A549 (cell line): ENCODE measurements around the gene DHRS11. TPM values are rescaled to one million over a fixed set of nuclear protein-coding genes. Genes with fewer than 3 reads are reported as not detected.
A peak's percentile ranks its signal among the peaks of the same experiment; 100 is the strongest.

ENCODE experiments used
- ATAC-seq, 2 experiments: fragments of 200-7000 bp in 1 of 2; fragments of >200 bp in 1 of 2; cut with Nextera tagmentation in 1 of 2; cut with Tn5 transposase in 1 of 2; 3 replicates each; pipeline versions ENCODE4 v1.8.0 to v1.9.1; 2018 to 2020; ENCODE audit warnings: mild to moderate bottlenecking in 1 of 2, moderate library complexity in 1 of 2
- CTCF ChIA-PET: fragments of 300-600 bp; sonication (Branson Sonifier 250); formaldehyde crosslinking; extraction: SDS; loops from one replicate; lab custom pipeline; 2021; ENCODE audit warnings: antibody characterized with exemption, inconsistent platforms; lab: Yijun Ruan, JAX
- POLR2A ChIA-PET: fragments of 350-600 bp; formaldehyde crosslinking; extraction: SDS; loops from one replicate; lab custom pipeline; 2021; ENCODE audit warnings: antibody characterized with exemption, inconsistent platforms; lab: Yijun Ruan, JAX
- DNase-seq, 2 experiments: peaks; one replicate each; pipeline versions ENCODE4 v3.0.0 to v3.0.0-alpha.2; 2011 to 2016; ENCODE audit warnings: low read depth in 1 of 2, low spot score in 1 of 2
- FAIRE-seq: peaks from 2 replicates; lab custom pipeline; 2011; peaks lifted over from hg19 to GRCh38; lab: Jason Lieb, UNC
- H3K27ac ChIP-seq, 2 experiments: fragments of >200 bp; sonication (Bioruptor Twin); formaldehyde crosslinking; 3 replicates each; pipeline ENCODE4 v1.5.1; 2016 to 2017
- H3K4me1 ChIP-seq: fragments of >200 bp; sonication (Bioruptor Twin); formaldehyde crosslinking; 3 replicates; pipeline ENCODE4 v1.6.1; 2016
- H3K4me2 ChIP-seq: fragments of >200 bp; sonication (Bioruptor Twin); formaldehyde crosslinking; 3 replicates; pipeline ENCODE4 v1.6.1; 2016
- H3K4me3 ChIP-seq: fragments of >200 bp; sonication (Bioruptor Twin); formaldehyde crosslinking; 3 replicates; pipeline ENCODE4 v1.5.1; 2016
- H3K9me3 ChIP-seq: fragments of >200 bp; sonication (Bioruptor Twin); formaldehyde crosslinking; 3 replicates; pipeline ENCODE4 v1.6.1; 2016
- ATOH8 ChIP-seq: fragments of 250-450 bp; sonication (Bioruptor Pico); IDR thresholded peaks from 2 replicates; pipeline ENCODE4 v1.5.0; 2020; ENCODE audit warnings: low read depth, mild to moderate bottlenecking, moderate library complexity
- BHLHE40 ChIP-seq: IDR thresholded peaks from 2 replicates; pipeline ENCODE4 v1.6.1; 2012; ENCODE audit warnings: low read depth, low read length, inconsistent platforms
- GATA3 ChIP-seq: IDR thresholded peaks from 2 replicates; pipeline ENCODE4 v1.6.1; 2012; ENCODE audit warnings: borderline replicate concordance
- HMGXB4 ChIP-seq: fragments of 250-450 bp; sonication (Bioruptor Pico); IDR thresholded peaks from 2 replicates; pipeline ENCODE4 v1.5.0; 2021; ENCODE audit warnings: mild to moderate bottlenecking, moderate library complexity, borderline replicate concordance
- HOXB13 ChIP-seq: fragments of 250-450 bp; sonication (Bioruptor Pico); IDR thresholded peaks from 2 replicates; pipeline ENCODE4 v1.5.0; 2020; ENCODE audit warnings: low read depth, mild to moderate bottlenecking, moderate library complexity
- JUN ChIP-seq, 2 experiments: fragments of >200 bp; sonication (Bioruptor Twin); formaldehyde crosslinking; IDR thresholded peaks; 2 replicates in 1 of 2; 3 replicates in 1 of 2; pipeline ENCODE4 v1.6.1; 2016 to 2017
- KDM1A ChIP-seq: fragments of 200-600 bp; sonication (generic); IDR thresholded peaks from 2 replicates; pipeline ENCODE4 v1.6.1; 2016; ENCODE audit warnings: low read depth, mild to moderate bottlenecking
- NR3C1 ChIP-seq: fragments of >200 bp; sonication (Bioruptor Twin); formaldehyde crosslinking; IDR thresholded peaks from 3 replicates; pipeline ENCODE4 v1.6.1; 2017
- PHF8 ChIP-seq: fragments of 200-600 bp; sonication (generic); IDR thresholded peaks from 2 replicates; pipeline ENCODE4 v1.6.1; 2016; ENCODE audit warnings: low read depth, mild to moderate bottlenecking, antibody characterized with exemption, moderate library complexity, borderline replicate concordance
- POLR2A ChIP-seq: IDR thresholded peaks from 2 replicates; pipeline ENCODE4 v1.6.1; 2012; ENCODE audit warnings: mild to moderate bottlenecking, low read length
- RAD21 ChIP-seq, 2 experiments: fragments of >200 bp in 1 of 2; sonication (Bioruptor Twin) in 1 of 2; formaldehyde crosslinking in 1 of 2; IDR thresholded peaks in 1 of 2; conservative IDR thresholded peaks in 1 of 2; 2 replicates in 1 of 2; 3 replicates in 1 of 2; pipeline ENCODE4 v1.6.1; 2012 to 2018; ENCODE audit warnings: inconsistent platforms in 1 of 2
- RCOR1 ChIP-seq: fragments of 150-350 bp; IDR thresholded peaks from 2 replicates; pipeline ENCODE4 v1.6.1; 2014; ENCODE audit warnings: antibody characterized with exemption, low read length, low read depth
- TFCP2L1 ChIP-seq: fragments of 250-450 bp; sonication (Bioruptor Pico); IDR thresholded peaks from 2 replicates; pipeline ENCODE4 v1.5.0; 2021; ENCODE audit warnings: mild to moderate bottlenecking
- TP53 ChIP-seq: fragments of 250-450 bp; sonication (Bioruptor Pico); IDR thresholded peaks from 2 replicates; pipeline ENCODE4 v1.5.0; 2021; ENCODE audit warnings: mild to moderate bottlenecking, moderate library complexity
- ZSCAN20 ChIP-seq: fragments of 250-450 bp; sonication (Bioruptor Pico); IDR thresholded peaks from 2 replicates; pipeline ENCODE4 v1.8.0; 2022; ENCODE audit warnings: mild to moderate bottlenecking, moderate library complexity
- WGBS: methylation state at CpG from one replicate; pipeline ENCODE4 v1.1.6; 2017; ENCODE audit errors: missing lambda C conversion rate; 5-methylcytosine and 5-hydroxymethylcytosine counted together
- polyA plus RNA-seq, 4 experiments: library from polyadenylated mRNA; depleted of rRNA in 3 of 4; stranded (reverse); fragments of >200 nt; fragmentation: RNase III in 1 of 4; extraction: RNeasy Plus Mini Kit Qiagen cat#74134 plus additional on column Dnase treatment in 1 of 4; gene quantifications; 2 replicates in 3 of 4; 3 replicates in 1 of 4; pipeline ENCODE4 v1.2.3, GENCODE V29; 2011 to 2017
- TF ChIP-seq, protein P1 (sequence below): IDR thresholded peaks from 2 replicates; pipeline ENCODE4 v1.6.1; 2012; ENCODE audit warnings: low read depth, borderline replicate concordance
- TF ChIP-seq, protein P2 (sequence below): fragments of >200 bp; sonication (Bioruptor Twin); formaldehyde crosslinking; IDR thresholded peaks from 3 replicates; pipeline ENCODE4 v1.6.1; 2016

DHRS11 gene
- polyA plus RNA-seq, 2 of the 4 experiments (the other 2 are of a cell fraction): 9.5 to 9.6 TPM

GRCh38 chr17:36544307-36545076 lies 47.2 kb upstream of the DHRS11 start, which contains the start of gene GGNBP2 (continued):
- TF ChIP-seq HMGXB4 (CRISPR knock-in tag) (no peak), ZSCAN20 (CRISPR knock-in tag) (no peak), POLR2A (peak; percentile 72), HOXB13 (CRISPR knock-in tag) (no peak)
- TF ChIP-seq, protein P1, sequence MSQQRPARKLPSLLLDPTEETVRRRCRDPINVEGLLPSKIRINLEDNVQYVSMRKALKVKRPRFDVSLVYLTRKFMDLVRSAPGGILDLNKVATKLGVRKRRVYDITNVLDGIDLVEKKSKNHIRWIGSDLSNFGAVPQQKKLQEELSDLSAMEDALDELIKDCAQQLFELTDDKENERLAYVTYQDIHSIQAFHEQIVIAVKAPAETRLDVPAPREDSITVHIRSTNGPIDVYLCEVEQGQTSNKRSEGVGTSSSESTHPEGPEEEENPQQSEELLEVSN: peak; percentile 39; the same call in 1 of the 2 replicates

- ATAC-seq: peak; percentile 72 to 75
- H3K4me3 ChIP-seq: peak overlapping the region; percentile 81
- TF ChIP-seq KDM1A (no peak), NR3C1 (no peak), RAD21 (conservative IDR thresholded peaks at IDR 0.05 in 1 of 2, IDR thresholded peaks at IDR 0.05 in 1 of 2) (no peak), RCOR1 (no peak), GATA3 (no peak), JUN (IDR thresholded peaks at IDR 0.05) (peak; percentile 70; a peak in 3 of 5 replicates), ATOH8 (no peak), PHF8 (peak; percentile 84; the same call in 1 of the 2 replicates), BHLHE40 (no peak), HMGXB4 (CRISPR knock-in tag) (peak; percentile 25; the same call in 1 of the 2 replicates), TFCP2L1 (peak; percentile 85; the same call in 1 of the 2 replicates), TP53 (CRISPR knock-in tag) (peak; percentile 63)
- TF ChIP-seq, protein P2, sequence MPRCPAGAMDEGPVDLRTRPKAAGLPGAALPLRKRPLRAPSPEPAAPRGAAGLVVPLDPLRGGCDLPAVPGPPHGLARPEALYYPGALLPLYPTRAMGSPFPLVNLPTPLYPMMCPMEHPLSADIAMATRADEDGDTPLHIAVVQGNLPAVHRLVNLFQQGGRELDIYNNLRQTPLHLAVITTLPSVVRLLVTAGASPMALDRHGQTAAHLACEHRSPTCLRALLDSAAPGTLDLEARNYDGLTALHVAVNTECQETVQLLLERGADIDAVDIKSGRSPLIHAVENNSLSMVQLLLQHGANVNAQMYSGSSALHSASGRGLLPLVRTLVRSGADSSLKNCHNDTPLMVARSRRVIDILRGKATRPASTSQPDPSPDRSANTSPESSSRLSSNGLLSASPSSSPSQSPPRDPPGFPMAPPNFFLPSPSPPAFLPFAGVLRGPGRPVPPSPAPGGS: peak; percentile 9; the same call in 1 of the 3 replicates
Observed at GRCh38 chr17:36545077-36545464, 46.6 kb upstream of the DHRS11 start.

More at GRCh38 chr17:36545077-36545464, 46.6 kb upstream of the DHRS11 start:
- Histone ChIP-seq H3K4me2 (peak overlapping the region; percentile 22; the same call in 1 of the 3 replicates), H3K4me1 (peaks cover 28% of the 10 kb centered on the region), H3K27ac (peak overlapping the region; percentile 96 to 97), H3K9me3 (no peaks in the 10 kb centered on the region)
- FAIRE-seq: no peak
- ChIA-PET POLR2A (interaction anchor here (0.6 to 4.0 kb wide), 12 partner anchors 10 to 1011 kb away, joined by 3 to 81 read pairs (median 4); partner anchors contain the start of genes MRM1, MYO19 and PIGW), CTCF (interaction anchor here (1.0 to 2.6 kb wide), 7 partner anchors 8 to 62 kb away, joined by 3 to 7 read pairs (median 5); partner anchors contain the start of genes MRM1 and MYO19)
- DNase-seq: peak in 1 of 2 experiments; percentile 58
- 20% methylated on average over 1 of the region's 38 CpGs for WGBS
